HepG2 (cell line): ENCODE data around the gene CTNNA2. TPM values are rescaled to one million over a fixed set of nuclear protein-coding genes. Genes with fewer than 3 reads are reported as not detected.

ENCODE experiments used
- HOMEZ ChIP-seq: IDR thresholded peaks from 2 replicates; pipeline ENCODE4 v1.6.1; 2016; ENCODE audit warnings: low read depth
- KLF9 ChIP-seq: IDR thresholded peaks from 2 replicates; pipeline ENCODE4 v1.6.1; 2016; ENCODE audit warnings: low read depth
- PATZ1 ChIP-seq: sonication (generic); formaldehyde crosslinking; IDR thresholded peaks from 2 replicates; pipeline ENCODE4 v1.4.0; 2020; ENCODE audit warnings: missing genetic modification reagents
- RAD21 ChIP-seq: fragments of 450-650 bp; formaldehyde crosslinking; IDR thresholded peaks from 2 replicates; pipeline ENCODE4 v1.5.0; 2020; ENCODE audit warnings: mild to moderate bottlenecking
- THAP7 ChIP-seq: sonication (generic); formaldehyde crosslinking; IDR thresholded peaks from 2 replicates; pipeline ENCODE4 v1.8.1; 2023; ENCODE audit warnings: mild to moderate bottlenecking, missing genetic modification reagents
- U2AF2 ChIP-seq: fragments of 200-400 bp; formaldehyde crosslinking; IDR thresholded peaks from 2 replicates; pipeline ENCODE4 v1.6.1; 2017; ENCODE audit warnings: low read depth, mild to moderate bottlenecking, low read length
- ZBTB21 ChIP-seq: sonication (generic); formaldehyde crosslinking; IDR thresholded peaks from 2 replicates; pipeline ENCODE4 v1.4.0; 2020; ENCODE audit warnings: missing genetic modification reagents
- ZBTB43 ChIP-seq: sonication (generic); formaldehyde crosslinking; conservative IDR thresholded peaks from 2 replicates; pipeline ENCODE4 v1.4.0; 2020; ENCODE audit warnings: missing genetic modification reagents
- ZIK1 ChIP-seq: sonication (generic); formaldehyde crosslinking; IDR thresholded peaks from 2 replicates; pipeline ENCODE4 v1.5.0; 2020; ENCODE audit warnings: mild to moderate bottlenecking, low read depth, missing genetic modification reagents, borderline replicate concordance
- ZNF383 ChIP-seq: sonication (generic); formaldehyde crosslinking; IDR thresholded peaks from 2 replicates; pipeline ENCODE4 v1.4.0; 2020; ENCODE audit warnings: missing genetic modification reagents, mild to moderate bottlenecking, borderline replicate concordance
- ZNF672 ChIP-seq: sonication (generic); formaldehyde crosslinking; IDR thresholded peaks from 2 replicates; pipeline ENCODE4 v1.8.1; 2022; ENCODE audit warnings: missing genetic modification reagents
- polyA plus RNA-seq, 8 experiments: library from polyadenylated mRNA; depleted of rRNA in 3 of 8; stranded (reverse) in 7 of 8; unstranded in 1 of 8; fragments of >200 nt; fragmentation: Illumina TruSeq in 4 of 8; extraction: Trizol in 4 of 8; gene quantifications; 2 replicates each; pipeline versions ENCODE4 v1.2.1 to v1.2.3, GENCODE V29; 2011 to 2016; ENCODE audit warnings: low read depth in 4 of 8, missing spikeins in 1 of 8, mixed read lengths in 1 of 8; ENCODE audit not compliant: insufficient read depth in 1 of 8
- total RNA-seq, 5 experiments: library from RNA; depleted of rRNA; stranded (reverse); fragments of >200 nt; fragmentation: Illumina TruSeq; extraction: Trizol; gene quantifications; 2 replicates each; pipeline ENCODE4 v1.2.3, GENCODE V29; 2016; ENCODE audit warnings: low read depth in 1 of 5

Gene CTNNA2
- total and polyA plus RNA-seq, 2 of the 13 experiments (the other 11 are each of a cell fraction or from before 2014, with no cell fraction given), result not detected

GRCh38 chr2:80092474-80092873, 579.6 kb downstream of the CTNNA2 start (continued):
- no peak for TF ChIP-seq PATZ1 (CRISPR knock-in tag)
- TF ChIP-seq KLF9 (CRISPR knock-in tag), result no peak
- TF ChIP-seq RAD21 (CRISPR knock-in tag), result no peak
- TF ChIP-seq ZNF383 (CRISPR knock-in tag), result no peak
- TF ChIP-seq ZIK1 (CRISPR knock-in tag), result no peak
- TF ChIP-seq ZNF672 (CRISPR knock-in tag), result no peak
- no peak for TF ChIP-seq ZBTB43 (CRISPR knock-in tag)
- no peak for TF ChIP-seq THAP7 (CRISPR knock-in tag)
- no peak for TF ChIP-seq HOMEZ (CRISPR knock-in tag)
- TF ChIP-seq U2AF2, result no peak
- TF ChIP-seq ZBTB21 (CRISPR knock-in tag), result no peak
